ENCODE data around the gene GFER. TPM values are rescaled to one million over a fixed set of nuclear protein-coding genes. Genes with fewer than 3 reads are reported as not detected.

Gene GFER
- total and polyA plus RNA-seq, 10 of the 15 experiments (the other 5 are each of a cell fraction or from before 2014, with no cell fraction given): 2.4 to 57.7 (median 31.3) TPM

DNA sequence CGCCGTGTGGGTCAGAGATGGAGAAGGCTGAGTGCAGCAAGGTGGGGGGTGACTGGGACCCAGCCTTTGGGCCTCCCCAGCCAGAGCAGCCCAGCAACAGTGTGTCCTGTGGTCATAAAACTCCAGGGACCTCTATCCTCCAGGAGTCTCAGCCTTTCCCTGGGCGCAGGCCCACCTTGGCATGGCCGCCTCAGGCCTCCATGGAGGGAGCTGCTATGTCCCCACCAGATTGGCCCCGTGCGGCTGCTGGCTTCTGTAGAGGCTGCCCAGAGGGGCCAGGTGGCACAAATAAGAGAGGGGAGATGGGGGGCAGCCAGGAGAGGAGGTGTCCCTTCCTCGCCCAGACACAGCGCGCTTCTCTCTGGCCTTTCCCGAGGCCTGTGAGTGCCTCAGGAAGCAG lies 3.2 kb downstream of the GFER start:
- Histone ChIP-seq H3K36me3 (ENCODE audit: control insufficient read depth in 2 of 2, insufficient read depth in 2 of 2, low read length in 1 of 2) (peaks cover 5 to 6% of the 10 kb centered on the region in 2 experiments; a peak in 3 of 4 replicates), H3K4me2 (ENCODE audit: control insufficient read depth, insufficient read depth) (no peak overlapping the region), H3K79me2 (ENCODE audit: control insufficient read depth, insufficient read depth, low read length) (no peaks in the 10 kb centered on the region; the same call in none of the 2 replicates), H3K9ac (ENCODE audit: control insufficient read depth, insufficient read depth, low read length) (no peak overlapping the region), H3K4me3 (no peak overlapping the region), H3K27me3 (replicated peaks in 1 of 2; ENCODE audit: control insufficient read depth in 2 of 2, insufficient read depth in 2 of 2, low read length in 1 of 2) (0 out of 4 replicates have a peak, but pooled peaks cover 0 to 3% of the 10 kb centered on the region in 2 experiments), H2AFZ (ENCODE audit: control insufficient read depth, low read depth, low read length) (no peak overlapping the region), H3K9me3 (replicated peaks; ENCODE audit: control insufficient read depth, insufficient read depth, low read length) (no peaks in the 10 kb centered on the region), H3K4me1 (ENCODE audit: control insufficient read depth, insufficient read depth, low read length) (peaks cover 31% of the 10 kb centered on the region), H4K20me1 (ENCODE audit: control insufficient read depth, insufficient read depth) (no peaks in the 10 kb centered on the region), H3K27ac (ENCODE audit: control insufficient read depth, insufficient read depth) (no peak overlapping the region)
- no peak for FAIRE-seq
- ChIA-PET CTCF (interaction anchor here (1.6 kb wide), 1 partner anchor 17 kb away, joined by 4 read pairs; no protein-coding TSS in a partner anchor), SMC1A (ENCODE audit: uncharacterized antibody, unreplicated experiment) (no interaction called here), RAD21 (ENCODE audit: unreplicated experiment) (no interaction called here), POLR2A (interaction anchor here (1.9 to 2.6 kb wide), 2 partner anchors 22 to 46 kb away, joined by 6 to 9 read pairs; partner anchors contain the start of gene RPS2)
- TF ChIP-seq POLR2AphosphoS5 (IDR thresholded peaks at IDR 0.05; ENCODE audit: low read length) (no peak), NR2C1 (IDR thresholded peaks at IDR 0.05) (no peak), YY1 (IDR thresholded peaks at IDR 0.05; ENCODE audit: low read depth, low read length) (no peak), GABPA (IDR thresholded peaks at IDR 0.05; ENCODE audit: low read depth) (no peak), JUND (IDR thresholded peaks at IDR 0.05; ENCODE audit: low read depth, low read length) (no peak), FOXM1 (IDR thresholded peaks at IDR 0.05; ENCODE audit: low read depth, low read length) (no peak), SMC3 (IDR thresholded peaks at IDR 0.05; ENCODE audit: borderline replicate concordance, low read length) (no peak), EZH2 (IDR thresholded peaks at IDR 0.05; ENCODE audit: borderline replicate concordance, control insufficient read depth, low read depth, low read length) (no peak), CUX1 (IDR thresholded peaks at IDR 0.05; ENCODE audit: insufficient replicate concordance, low read depth, low read length) (no peak), IKZF1 (conservative IDR thresholded peaks at IDR 0.05) (no peak), HCFC1 (IDR thresholded peaks at IDR 0.05; ENCODE audit: low read length) (no peak), BACH1 (IDR thresholded peaks at IDR 0.05; ENCODE audit: borderline replicate concordance) (no peak)
- TF ChIP-seq, protein P1, sequence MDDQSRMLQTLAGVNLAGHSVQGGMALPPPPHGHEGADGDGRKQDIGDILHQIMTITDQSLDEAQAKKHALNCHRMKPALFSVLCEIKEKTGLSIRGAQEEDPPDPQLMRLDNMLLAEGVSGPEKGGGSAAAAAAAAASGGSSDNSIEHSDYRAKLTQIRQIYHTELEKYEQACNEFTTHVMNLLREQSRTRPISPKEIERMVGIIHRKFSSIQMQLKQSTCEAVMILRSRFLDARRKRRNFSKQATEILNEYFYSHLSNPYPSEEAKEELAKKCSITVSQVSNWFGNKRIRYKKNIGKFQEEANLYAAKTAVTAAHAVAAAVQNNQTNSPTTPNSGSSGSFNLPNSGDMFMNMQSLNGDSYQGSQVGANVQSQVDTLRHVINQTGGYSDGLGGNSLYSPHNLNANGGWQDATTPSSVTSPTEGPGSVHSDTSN (IDR thresholded peaks at IDR 0.05; ENCODE audit: insufficient replicate concordance, low read depth, low read length): no peak
- TF ChIP-seq, protein P2, sequence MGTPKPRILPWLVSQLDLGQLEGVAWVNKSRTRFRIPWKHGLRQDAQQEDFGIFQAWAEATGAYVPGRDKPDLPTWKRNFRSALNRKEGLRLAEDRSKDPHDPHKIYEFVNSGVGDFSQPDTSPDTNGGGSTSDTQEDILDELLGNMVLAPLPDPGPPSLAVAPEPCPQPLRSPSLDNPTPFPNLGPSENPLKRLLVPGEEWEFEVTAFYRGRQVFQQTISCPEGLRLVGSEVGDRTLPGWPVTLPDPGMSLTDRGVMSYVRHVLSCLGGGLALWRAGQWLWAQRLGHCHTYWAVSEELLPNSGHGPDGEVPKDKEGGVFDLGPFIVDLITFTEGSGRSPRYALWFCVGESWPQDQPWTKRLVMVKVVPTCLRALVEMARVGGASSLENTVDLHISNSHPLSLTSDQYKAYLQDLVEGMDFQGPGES (IDR thresholded peaks at IDR 0.05): no peak
- no peak for DNase-seq (ENCODE audit: low read depth, low spot score)
- in situ Hi-C loops (cut with MboI) (no loop called here), intact Hi-C loops (cut with micrococcal nuclease; ENCODE audit: unreplicated experiment) (no loop called here)
- no TSS peak for BruUV-seq (replicated peaks)
- ATAC-seq: no peak
- 96% methylated on average over 10 of the region's 10 CpGs for WGBS (ENCODE audit: insufficient coverage, insufficient replicate concordance, low lambda C conversion rate, missing lambda C conversion rate)
